ENCODE results near the gene CLDND2.

CLDND2 gene

GRCh38 chr19:51352783-51353360 is 15.9 kb downstream of the CLDND2 start:
- DNase-seq = no peak

- no peak for DNase-seq
Measured at GRCh38 chr19:51351266-51351990, 17.4 kb downstream of the CLDND2 start.

DNA sequence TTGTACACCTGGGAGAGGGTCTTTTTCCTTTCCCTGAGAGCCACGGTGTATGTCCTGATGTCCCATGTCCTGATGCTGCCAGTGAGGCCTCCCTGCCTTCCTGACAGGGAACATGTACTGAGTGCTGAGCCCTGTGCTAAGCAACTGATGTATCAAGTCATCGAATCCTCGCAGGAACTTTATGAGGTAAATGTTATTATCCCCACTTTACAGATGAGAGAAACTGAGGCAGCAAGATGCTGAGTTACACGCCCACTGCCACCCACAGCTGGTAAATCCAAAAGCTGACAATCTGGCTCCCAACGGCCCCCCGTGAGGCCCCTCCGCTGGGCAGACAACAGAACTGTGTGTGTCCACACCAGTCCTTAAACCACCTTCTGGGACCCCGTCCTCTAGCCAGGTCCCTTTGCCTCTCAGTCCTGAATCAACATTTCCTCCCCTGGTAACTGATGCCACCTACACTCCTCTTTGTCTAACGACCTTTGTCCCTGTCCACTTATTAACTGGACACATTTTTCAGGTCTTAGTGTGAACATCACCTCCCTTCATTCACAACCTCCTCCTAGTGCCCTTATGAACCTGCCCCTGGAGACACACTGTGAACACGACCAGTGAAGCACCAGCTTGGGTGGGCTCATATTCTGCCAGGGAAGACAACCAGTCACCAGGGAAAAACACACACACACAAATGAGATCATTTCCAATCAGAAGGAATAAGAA is 21.4 kb downstream of the CLDND2 start:
- DNase-seq = no peak

DNA sequence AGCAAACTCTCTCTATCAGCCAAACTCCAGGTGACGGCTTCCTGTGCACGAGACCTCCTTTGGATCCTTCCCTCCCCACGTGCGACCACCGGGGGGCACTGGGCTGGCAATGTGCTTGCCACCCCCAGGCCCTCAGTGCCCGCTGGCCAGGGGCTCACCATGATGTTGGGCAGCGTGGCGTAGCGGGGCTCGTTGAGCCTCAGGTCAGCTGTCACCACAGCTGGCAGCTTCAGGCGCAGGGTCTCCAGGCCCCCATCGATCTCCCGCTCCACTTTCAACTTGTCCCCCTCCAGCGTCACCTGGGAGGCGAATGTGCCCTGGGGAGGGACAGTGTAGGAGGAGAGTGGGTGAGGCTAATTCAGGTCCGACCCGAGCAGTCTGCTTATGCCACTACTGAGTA is 22.1 kb downstream of the CLDND2 start:
- DNase-seq = no peak

DNA sequence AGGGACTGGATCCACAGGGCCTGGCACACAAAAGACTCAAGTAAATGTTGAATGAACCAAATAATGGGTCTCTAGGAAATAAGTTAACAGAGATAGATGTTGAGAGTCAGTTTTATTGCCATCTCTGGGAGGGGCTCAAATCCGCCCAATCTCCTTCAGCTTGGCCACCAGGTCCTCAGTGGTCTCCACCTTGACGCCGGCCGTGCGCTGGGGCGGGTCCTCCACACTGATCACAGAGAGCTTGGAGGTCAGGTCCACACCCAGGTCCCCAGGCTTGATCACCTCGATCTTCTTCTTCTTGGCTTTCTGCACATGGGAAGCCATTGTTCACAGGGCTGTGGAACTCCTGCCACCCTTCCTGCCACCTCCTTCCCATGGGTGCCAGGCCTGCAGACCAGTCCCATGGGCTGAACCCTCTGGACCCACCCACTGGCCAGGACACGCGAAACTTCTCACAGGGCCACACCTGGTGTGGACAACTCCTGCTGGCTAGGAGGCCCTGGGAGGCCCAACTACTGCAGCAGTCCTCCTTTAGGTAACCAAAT is 23.7 kb downstream of the CLDND2 start:
- DNase-seq = no peak

DNA sequence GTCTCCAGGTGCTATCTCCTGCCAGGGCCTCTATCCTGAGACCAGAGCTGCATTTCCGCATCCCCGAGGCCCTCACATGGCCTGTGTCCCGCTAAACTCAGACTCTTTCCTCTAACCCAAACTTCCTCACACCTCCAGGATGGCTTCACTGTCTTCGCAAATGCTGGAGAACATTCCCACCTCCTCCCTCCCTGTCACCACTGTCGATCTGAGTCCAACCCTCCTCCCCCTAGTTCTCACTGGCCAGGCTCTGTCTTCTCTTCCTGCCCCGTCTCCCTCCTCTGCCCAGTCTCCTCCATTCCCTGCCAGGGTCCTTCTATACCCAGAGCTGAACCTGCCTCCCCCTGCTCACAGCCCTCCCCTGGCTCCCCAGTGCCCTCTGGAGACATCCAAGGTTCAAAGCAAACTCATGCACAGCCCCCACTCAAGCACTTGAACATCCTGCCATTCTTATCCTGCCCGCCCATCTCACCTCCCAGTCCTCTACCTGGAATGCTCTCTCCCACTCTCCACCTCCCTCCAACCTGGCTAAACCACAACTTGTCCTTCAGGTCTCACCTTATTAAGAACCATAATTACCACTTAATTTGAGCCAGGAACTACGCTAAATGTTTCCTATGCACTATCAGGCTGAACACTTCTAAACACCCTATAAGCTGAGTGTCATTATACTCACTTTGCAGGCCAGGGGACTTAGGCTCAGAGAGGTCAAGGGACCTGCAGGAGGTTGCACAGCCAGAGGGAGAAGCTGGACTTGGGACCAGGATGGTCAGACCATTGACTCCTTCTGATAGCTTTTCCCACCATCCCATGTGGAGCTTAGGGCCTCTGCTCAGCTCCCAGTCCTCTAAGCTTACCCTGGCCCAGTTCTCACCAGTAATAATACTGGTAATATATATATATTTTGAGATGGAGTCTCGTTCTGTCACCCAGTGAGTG is 25.9 kb downstream of the CLDND2 start:
- no peak for DNase-seq

DNA sequence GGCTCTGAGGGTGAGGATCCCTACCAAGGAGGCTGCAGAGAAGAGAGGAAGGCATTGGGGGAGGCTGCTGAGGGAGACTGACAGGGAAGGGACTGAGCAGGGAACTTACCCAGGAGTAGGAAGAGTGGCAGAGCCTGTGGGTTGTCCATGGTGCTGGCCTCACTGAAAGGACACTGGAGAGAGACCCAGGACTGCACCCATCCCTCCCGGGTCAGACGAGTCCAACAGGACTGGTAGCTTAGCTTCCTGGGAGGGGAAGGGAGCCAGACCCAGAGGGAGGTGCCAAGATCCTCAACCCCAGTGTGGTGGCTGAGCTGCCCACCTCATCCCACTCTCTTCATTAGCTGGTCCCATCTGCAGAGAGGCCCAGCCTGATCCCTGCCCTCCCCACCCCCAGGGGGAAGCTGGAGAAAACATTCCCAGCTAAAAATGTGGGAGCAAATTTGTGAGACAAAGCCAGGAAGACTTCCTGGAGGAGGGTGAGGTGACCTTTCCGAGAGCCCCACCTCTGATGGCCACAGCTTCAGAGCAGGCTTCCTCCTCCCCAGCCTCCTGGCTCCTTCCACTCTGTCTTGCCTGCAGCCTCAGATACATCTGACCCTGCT is 26.7 kb downstream of the CLDND2 start, which contains the start of gene VSIG10L:
Gene VSIG10L, minus strand, starts transcription at position 164 of the 605 bp plus-strand sequence. Its CDS starts 15 bp downstream, at position 149.
- no peak for DNase-seq

GRCh38 chr19:51341066-51341465 is 27.7 kb downstream of the CLDND2 start:
- DNase-seq = no peak

DNA sequence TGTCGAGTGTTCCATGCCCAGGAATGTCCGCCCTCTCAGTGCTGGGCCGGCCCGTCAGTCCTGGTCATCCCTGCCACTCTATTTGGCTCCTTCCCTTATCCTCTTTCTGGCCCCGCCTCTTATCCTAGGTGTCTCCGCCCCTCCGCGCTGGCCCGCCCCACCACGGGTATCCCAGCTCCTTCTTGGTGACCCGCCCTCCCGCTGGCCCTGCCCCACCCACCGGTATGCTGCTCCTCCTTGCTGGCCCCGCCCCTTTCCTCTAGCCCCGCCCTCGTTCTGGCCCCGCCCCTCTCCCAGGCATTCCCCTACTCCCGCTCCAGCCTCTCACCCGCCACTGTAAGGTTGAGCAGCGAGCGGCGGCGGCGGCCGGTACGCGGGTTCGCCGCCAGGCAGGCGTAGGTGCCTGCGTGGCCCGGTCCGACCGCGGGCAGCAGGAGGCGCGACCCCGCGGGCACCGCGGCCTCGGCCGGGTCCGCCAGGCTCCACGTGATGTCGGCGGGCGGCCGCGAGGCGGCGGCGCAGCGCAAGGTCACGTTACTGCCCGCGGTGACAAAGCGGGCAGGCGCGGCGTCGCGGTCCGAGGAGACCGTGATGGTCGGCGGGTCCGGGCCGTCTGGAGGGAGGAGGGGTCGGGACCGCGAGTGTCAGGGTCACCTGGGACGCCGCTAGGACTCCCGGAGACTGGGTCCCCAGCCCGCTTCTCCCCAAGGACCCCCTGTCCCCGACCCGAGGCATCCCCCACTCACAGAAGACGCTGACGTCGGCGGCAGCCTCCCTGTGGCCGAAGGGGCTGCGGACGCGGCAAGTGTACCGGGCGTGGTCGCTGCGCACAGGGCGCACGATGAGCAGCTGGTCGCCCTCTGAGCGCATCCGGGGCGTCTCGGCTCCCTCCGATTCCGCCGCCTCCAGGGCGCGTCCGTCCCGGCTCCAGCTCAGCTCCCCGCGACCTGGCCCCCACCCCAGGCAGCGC is 28.8 kb downstream of the CLDND2 start:
- no peak for DNase-seq

DNA sequence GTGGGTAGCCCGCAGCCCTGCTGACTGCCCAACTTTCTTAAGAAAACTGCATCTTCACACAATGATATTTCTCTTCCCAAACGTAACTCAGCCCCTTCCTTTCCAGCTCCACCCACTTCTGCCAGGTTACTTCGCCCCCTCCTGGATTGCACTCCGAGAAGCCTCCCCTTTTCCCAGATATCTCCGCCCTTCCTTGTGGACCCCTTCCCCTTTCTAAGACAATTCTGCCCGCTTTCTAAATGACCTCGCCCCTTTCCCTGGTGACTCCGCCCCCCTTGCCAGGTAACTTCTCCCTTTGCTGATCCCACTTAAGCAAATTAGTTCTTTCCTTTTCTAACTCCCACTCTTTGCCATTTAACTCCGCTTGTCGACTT is 29.5 kb downstream of the CLDND2 start:
- no peak for DNase-seq

- DNase-seq = no peak
Measured at GRCh38 chr19:51338563-51339312, 30.1 kb downstream of the CLDND2 start.

- no peak for DNase-seq
Measured at GRCh38 chr19:51337861-51338562, 30.8 kb downstream of the CLDND2 start.

DNA sequence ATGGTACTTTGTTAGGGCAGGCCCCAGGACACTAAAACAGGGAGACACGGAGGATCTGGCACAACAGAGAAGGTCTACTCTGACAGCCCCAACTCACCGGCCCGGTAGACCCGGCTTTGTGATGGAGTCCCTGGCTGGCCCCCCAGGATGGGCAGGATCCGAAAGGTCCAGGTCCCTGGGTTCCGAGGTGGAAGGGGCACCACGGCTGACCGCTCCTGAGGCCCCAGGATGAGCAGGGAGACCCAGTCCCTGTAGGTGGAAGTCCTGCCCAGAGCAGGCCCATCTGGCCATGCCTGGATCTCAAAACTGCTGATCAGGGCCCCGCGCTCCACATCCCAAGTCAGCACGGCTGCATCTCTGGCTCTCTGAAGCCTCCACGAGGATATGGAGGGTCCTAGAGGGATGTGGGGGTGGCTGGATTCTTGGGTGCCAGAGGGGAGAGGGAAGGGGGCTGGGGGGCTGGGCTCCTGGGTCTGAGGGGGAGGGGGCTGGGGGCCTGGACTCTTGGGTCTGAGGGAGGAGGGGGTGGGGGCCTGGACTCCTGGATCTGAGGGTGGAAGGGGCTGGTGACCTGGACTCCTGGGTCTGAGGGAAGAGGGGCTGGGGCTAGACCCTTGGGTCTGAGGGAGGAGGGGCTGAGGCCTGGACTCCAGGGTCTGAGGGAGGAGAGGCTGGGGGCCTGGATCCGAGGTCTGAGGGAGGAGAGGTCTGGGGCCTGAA is 31.5 kb downstream of the CLDND2 start:
- DNase-seq = no peak

- DNase-seq = no peak
Measured at GRCh38 chr19:51333836-51334460, 34.9 kb downstream of the CLDND2 start.

- DNase-seq = no peak
Measured at GRCh38 chr19:51331716-51332115, 37.1 kb downstream of the CLDND2 start.

- no peak for DNase-seq
Measured at GRCh38 chr19:51331193-51331592, 37.6 kb downstream of the CLDND2 start.

- no peak for DNase-seq
Measured at GRCh38 chr19:51330366-51330765, 38.4 kb downstream of the CLDND2 start.

DNA sequence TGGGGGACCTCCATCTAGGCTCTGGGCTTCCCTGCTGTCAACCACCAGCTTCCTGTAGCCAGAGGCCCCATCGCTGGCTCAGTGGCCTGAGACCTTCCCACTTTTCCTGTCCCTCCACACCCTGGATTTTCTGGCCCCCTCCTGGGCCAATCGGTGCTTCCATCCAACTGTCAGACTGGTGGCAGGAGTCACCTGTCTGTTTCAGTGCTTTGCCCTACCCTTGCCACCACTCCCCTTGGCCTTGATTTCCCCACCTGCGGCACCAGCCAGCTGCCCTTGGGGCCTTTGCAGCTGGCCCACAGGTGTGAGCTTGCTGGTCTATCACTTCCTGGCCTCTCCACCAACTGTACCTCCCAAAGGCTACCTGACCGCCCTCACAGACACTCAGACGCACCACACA is 39.4 kb downstream of the CLDND2 start:
- DNase-seq = no peak

Measured in NCI-H1105 (cell line).